HG02938 (cell line): Measurements from ENCODE around the gene MN1.

Source experiments
- ATAC-seq: cut with Tn5 transposase; IDR thresholded peaks from one replicate; pipeline ENCODE4 v1.9.1; 2021; ENCODE audit warnings: mild to moderate bottlenecking, moderate library complexity; ENCODE audit not compliant: unreplicated experiment

Gene MN1

DNA sequence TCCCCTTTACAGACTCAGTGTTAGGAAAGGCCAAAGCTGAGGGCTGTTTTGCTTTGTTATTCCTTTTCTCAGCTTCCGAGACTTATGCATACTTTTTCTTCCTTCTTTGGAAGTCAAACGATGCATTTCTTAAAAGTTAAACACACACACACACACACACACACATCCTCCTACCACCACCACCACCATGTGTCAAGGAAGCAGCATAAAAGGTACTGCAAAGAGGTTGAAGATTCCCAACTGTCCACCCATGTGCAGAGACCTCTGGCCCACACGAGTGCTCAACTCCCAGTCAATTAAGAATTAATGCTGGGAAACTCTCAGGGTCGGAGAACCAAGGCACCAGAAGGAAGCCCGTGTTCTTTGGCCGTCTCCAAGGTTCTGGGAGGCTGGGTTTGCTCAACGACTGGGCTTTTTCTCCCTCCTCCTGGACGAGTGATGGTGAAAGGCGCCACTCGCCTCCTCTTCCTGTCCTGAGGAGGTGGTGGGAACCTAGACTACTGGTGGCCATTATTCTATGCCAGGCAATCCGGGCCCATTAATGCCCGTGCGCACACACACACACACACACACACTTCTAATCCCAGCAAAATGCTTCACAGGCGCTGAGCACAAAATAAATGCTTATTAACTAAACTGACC is 15.1 kb downstream of the MN1 start:
- ATAC-seq: no peak

DNA sequence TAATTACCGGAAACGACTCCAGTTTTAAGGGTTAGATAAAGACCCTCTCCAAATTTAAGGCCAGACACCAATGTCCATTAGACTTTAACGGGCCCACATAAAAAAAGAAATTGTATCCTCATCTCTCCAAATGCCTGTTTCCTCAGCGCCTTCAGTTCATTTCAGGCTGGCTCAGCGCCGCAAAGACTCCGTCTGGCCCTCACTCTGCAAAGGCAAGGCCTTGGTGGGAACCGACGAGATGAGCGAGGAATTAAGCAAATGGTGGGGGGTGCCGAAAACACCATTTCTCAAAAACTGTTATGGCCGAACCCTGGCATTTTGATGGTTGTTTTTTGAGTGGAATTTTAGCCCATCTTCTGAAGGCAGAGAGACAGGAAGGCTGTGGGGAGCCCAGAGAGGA is 15.7 kb downstream of the MN1 start:
- ATAC-seq: no peak

DNA sequence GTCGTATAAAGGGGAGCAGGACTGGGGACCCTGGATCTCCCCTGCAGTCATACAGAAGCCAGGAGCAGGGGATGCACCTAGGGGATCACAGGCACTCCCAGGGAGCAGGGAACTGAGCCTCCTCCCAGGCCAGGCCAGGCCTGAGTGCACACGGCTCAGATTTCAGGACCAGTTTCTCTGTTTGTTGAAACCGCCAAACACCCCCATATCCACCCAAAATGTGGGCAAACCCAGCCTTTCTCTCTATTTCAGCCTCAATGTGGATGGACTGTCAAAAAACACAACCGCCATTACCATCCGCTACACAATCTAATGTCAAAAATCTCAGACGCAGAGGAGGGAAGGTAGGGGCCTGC is 17.5 kb downstream of the MN1 start:
- ATAC-seq: no peak

DNA sequence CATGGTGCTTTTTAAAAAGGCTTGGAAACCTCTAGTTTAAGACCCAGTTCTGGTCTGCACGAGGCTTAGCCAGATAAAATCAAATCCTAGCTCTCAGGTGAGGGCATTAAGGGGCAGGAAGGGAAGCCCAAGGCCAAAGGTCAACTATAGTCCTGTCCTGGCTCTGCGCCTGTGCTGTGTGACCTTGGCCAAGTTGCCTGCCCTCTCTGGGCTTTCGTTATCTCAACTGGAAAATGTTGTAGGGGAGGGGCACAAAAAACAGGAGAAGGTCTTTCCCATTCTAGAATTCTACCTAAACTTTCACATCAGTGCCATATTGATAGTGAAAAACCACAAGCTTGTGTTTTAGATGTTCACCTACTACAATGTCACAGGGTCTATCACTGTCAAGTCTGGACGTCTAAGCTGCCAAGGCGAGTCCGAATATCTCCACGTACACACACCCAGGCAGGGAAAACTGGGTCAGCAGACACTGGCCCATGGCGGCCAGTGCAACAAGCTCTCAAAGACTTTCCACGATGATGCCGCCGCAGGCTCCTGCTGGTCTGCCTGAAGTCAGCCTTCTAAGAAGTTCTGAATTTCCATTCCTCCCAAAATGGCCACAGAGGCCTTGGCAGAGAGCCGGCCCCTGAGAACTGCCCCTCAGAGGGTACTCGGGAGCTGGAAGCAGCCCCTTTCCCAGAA is 18.0 kb downstream of the MN1 start:
- no peak for ATAC-seq

DNA sequence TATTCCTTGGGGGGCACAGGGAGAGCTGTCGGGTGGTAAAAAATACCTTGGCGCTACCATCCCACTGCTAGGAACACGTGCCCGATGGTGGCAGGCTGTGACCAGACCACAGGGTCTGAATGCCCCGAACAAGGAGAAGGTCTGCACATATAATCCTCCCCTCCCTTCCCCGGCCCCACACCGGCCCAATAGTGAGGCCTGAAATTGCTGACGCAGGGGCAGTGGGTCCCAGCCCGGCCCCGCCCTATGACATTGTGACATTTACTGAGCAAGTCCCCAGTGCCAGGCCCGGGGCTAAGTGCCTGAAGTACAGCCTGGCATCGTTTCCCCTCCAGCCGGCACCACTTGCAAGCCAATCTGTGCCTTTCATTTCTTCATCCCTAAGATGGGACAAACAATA is 19.5 kb downstream of the MN1 start:
- ATAC-seq: no peak

DNA sequence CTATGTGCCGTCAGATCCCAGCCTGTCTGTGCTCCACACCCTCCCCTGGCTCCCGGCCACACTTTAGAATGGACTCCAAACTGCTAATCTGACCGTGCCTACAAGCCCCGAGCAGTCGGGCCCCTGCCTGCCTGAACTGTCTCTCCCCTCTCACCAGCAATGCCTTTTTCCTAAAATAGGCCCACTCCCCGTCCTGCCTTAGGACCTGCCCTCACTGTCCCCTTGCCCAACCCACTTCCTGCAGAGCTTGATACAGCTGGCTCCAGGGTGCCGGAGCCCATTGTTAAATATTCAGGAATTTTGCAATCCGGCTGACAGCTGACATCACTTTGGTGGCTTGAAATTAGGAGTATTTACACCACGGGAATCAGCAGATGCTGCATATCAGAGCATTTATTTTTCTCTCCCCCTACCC is 21.4 kb downstream of the MN1 start:
- ATAC-seq: no peak

DNA sequence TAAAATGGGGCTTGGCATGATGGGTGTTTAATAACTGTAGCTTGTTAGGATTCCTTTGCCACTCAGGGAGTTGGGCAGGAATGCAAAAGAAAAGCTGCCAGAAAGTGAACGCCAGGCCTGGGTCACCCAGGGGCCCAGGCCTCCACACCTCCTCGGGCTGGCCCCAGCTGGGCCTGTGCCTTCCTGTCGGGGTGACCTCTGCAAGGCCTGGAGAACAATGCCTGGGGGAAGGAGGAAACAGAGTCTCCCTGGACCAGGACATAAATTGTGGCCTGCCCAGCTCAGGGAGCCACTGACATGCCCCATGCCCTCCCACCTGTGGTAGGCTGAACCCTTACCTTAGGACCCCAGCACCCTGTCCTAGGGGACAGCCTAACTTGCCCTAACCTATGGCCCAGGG is 21.9 kb downstream of the MN1 start:
- ATAC-seq: no peak

DNA sequence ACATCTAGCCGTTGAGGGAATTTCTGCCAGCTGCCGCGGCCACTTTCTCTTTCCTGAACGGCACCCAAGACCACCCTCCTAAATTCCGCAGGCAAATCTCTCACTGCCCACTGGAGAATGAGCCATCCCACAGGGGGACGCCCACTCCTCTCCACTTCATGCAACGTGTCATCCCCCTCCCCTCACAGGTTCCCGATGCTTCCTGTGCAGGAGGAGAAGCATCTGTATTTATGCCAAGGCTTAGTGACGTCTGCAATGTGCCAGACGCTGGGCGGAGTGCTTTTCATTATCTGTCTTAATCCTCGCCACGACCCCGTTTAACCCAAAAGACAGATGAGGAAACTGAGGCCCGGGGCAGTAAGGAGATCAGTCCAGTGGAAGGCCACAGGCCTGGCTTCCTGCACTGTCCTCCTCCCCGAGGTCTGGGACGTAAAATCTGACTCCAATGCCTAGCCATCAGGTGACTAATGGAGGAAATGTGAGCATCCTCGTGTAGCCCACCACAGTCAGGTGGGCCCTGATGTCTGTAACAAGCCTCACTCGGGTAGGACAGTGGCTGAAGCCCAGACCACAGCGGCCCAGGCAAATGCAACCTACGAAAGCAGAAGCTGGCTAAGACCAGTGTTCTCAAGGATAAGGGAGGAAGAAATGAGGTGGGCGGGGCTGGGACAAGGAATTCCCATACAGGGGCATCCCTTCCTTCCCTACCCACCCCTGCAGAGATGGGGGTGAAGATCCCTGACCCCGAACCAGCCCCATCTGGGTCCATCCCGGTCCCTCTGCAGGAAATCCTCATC is 23.1 kb downstream of the MN1 start:
- no peak for ATAC-seq

DNA sequence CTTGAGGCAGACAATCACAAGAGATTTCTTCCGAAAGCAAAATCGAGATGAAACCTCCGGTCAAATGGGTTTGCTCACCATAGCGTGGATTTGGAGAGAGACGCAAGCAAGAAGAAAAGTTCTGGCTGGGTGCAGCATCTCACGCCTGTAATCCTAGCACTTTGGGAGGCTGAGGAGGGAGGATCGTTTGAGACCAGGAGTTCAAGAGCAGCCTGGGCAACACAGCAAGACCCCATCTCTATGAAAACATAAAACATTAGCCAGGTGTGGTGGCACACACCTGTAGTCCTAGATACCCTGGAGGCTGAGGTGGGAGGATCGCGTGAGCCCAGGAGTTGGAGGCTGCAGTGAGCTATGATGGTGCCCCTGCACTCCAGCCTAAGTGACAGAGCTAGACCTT is 24.4 kb downstream of the MN1 start:
- no peak for ATAC-seq

DNA sequence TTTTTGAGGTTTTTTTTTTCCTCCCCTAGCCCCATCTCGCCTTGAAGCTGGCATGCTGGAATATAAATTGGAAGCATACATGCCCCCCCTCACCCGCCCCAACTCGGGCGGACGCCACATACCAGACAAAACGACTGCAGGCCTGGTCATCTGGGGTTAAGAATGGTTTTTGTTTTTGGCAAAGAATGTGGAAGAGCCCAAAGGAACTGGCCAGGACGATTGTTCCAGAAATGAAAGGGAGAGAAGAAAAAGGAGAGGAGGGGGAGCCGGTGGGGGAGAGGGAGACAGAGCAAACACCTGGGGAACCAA is 25.0 kb downstream of the MN1 start:
- no peak for ATAC-seq

DNA sequence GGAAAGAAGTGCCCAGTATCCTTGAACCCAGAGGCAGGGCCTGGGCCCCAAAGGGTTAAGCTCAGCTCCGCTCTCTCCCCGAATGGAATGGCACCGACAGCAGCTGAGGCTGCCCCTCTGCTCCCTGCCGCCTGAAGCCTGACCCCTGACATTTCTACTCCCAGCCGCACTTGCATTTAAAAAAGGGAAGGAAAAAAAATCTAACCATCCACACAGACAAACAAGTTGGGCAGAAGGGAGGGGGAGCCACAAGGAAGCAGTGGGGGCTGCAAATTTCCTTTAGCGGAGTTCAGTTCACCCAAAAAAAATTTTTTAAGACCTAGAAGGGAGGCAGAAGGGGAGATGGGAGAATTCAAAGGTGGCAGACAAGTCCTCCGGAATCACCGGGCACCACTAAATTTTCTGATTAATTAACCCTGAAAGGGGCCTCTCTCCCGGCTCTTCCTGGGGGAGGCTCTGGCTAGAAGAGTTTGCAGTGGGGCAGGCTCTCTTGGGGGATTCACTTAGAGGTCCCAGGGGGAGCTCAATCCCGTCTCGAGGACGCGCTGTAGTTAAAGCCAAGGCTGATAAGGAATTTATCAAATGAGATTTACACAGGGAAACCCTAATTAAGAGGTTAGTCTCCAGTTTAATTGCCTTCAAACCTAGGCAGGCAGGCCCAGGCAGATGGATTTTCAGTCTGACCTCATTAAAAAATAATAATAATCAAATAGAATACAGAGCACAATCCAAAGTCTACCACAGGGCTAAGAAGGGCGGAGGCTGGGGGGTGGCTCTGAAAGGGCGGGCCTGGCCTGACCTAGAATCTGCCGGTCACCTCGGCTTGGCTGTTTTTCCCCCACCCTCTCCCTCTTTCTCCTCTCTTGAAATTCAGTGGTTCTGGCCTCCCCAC is 25.6 kb downstream of the MN1 start:
- ATAC-seq: no peak

DNA sequence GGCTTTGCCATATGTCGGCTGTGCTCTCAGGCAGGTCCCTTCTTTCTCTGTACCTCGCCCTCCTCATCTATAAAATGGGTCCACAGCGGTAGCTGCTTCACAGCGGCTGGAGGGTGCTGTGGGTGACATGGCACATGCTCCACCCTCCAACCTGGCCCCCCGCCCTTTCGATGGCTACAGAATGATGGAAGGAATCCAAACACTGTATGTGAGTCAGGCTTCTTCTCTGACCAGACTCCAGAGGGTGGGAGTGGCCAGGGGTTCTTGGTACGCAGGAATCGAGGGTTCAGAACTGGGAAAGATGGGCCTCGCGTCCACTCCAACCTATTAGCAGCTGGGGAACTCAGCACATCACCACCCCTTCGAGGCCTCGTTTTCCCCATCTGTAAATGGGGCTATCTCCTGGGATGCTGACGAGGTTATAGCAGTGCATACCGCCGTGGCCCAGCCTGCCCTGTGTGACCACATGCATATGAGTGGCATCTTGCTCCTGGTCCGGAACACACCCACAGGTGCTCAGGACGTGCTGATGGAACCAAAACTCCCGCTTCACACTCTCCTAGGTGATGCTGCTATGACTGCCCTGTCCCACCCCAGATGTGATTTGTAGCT is 26.4 kb downstream of the MN1 start:
- no peak for ATAC-seq

DNA sequence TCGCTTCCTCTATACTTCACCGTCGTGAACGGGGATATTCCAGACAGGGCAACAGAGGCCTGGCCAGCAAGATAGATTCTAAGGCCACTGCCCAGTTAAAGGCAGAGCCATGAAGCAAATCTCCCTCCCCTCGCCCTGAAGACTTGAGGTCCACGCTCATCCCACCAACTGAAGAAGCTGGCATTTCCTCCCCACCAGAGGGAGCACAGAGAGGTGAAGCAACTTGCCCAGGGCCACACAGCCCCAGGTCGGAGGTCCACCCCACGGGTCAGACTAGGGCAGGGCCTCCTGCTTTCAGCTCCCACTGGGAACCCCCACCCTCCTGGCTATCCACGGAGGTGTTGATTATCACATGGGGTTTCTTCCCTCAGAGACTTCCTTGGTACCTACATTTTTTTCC is 27.4 kb downstream of the MN1 start:
- ATAC-seq: no peak

DNA sequence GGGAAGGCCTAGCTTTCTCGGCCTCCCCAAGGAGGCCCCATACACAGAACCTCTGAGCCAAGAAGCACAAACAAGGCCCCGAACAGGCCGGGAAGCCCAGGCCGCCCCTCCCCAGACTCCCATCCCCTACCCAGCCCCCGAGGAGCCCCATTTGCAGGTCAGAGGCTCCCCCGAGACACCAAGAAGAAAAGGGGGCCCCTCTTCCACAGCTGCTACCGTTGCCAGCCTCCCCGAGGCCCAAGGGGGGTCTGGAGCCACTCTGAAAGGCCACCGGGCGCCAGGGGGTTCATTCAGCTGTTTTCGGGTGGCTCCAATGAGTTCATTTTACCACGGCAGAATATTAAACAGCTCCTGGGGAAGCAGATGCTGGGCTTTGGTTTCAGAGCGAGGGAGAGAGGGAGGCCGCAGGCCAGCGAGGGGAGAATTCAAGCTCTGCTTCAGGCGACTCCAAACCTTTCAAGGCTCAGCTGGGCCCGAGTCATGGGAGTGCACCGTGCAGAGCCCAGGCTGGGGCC is 28.5 kb downstream of the MN1 start:
- no peak for ATAC-seq

DNA sequence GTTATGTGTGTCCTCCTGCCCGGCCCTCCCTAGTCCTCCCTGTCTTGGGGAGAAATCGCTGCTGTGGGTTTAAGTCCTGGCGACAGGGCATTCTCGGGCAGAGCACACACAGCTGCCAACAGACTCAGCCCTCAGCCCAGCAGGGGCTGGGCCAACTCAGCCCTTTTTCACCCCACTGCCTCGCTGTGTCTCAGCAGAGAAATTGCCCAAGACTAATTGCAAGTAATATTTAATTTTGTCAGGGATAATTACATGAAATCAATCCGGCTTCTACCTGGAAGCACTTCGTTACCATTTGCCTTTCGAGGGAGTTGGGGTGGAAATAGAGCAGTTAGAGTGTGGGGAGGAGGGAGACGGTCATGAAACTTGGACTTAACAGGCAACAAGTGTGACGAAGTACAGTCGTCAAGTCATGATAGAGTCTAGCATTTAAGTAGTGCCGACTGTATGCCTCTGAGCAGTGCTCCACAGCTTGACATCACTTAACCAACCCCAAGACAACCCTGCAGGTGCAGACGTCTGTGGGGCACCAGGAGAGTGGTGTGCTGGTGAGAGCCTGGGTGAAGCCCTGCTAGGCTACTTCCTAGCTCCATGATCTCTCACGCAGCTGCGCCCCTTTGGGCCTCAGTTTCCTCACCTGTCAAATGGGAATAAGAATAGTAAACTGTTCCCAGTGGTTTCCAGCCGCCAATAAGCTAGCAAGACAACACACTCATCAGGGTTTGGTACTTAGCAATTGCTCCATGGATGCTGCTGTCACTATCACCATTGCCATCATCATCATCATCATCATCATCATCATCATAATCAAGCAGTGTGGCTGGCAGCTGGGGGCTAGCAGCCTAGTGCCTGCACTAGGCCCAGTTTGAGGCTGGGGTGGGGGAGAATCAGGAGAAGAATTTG is 29.2 kb downstream of the MN1 start:
- no peak for ATAC-seq

DNA sequence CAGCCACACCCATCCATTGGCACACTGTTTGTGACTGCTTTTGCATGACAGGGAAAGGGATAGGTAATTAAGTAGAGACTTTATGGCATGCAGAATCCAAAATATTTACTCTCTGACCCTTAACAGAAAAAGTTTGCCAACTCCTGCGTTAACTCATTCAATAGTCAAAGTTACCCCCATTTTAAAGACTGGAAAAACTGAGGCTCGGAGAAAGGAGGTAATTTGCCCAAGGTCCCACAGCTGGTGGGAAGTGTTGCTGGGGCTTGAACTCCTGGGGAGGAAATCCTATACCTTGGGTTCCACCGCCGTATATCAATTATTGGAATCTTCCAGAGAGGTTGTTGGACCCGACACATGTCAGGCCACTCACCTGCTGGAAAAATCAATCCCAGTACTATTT is 29.9 kb downstream of the MN1 start:
- ATAC-seq: no peak

DNA sequence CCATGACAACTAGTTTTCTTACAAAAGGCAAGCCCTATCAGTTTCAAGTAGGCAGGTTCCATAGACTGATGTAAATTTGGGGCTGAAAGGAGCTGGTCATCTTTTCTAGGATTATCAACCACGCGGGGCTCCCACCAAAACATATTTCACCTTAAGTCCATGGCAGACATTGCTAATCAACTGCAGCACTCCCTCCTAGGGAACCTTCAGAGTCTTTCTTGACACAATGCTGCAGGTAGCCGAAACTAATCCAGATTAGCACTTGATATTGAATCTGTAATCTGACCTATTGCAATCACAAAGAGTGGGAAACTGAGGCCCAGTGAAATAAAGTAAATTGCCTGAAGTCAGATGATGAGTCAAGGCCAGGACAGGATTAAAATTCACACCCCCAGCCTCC is 32.5 kb downstream of the MN1 start:
- ATAC-seq: no peak

DNA sequence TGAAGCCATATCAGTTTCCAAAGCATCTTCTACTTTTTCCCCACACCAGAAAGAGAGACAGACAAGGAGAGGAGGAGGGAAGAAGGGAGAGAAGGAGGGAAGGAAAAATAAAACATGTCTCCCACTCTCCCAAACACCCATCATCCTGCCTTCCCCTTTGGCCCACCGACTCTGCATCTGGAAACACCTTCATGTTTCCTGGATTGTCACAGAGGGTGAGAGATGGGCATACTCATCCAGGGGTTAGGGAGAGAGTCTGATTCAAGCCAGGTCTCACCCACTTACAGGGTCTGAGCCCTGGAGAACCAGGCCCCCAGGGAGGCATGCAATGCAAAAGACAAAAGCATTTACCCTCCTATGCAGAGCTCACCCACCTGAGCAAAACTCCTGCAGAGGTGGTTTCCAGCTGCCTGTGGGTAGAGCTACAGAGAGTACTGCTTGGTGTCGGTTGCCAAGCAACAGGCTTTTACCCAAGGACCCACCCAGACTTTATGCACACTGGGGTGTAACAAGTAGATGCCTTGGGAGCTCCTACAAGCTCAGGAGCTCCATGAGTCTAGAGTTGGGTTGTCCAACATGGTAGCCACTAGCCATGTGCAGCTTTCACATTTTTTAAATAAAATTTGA is 33.4 kb downstream of the MN1 start:
- no peak for ATAC-seq

DNA sequence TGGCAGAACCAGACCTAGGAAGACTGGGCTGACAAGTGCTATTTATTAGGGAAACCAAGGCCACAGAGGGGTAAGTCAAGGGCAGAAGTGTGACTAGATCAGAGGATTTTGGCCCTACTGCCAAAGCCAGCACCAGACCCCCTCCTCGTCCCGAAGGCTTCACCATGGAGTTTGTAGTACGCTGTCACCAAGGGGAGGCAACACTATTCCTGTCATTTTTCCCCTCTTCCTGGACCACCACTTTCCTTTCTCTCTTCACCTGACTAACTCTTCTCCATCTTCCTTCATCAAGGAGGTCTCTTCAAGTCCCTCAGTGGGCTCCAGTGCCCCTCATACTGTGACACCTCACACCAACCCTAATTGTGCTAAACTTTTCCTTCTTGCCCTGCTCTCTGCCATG is 34.9 kb downstream of the MN1 start:
- no peak for ATAC-seq
